OCI-LY3 (cell line): ENCODE results near the gene PIP4K2C.
"Not testable (repeated sequence)": the region's sequence is repeated elsewhere in the genome, so short reads cannot be mapped to it uniquely, and the experiment has no call there.

Source experiments
- H2AFZ ChIP-seq: fragments of 200-600, 300-600 bp; shearing (Covaris generic); 2 replicates; pipeline ENCODE4 v1.6.0; 2014; ENCODE audit warnings: antibody characterized with exemption, low read depth, low read length
- H3K27ac ChIP-seq: fragments of 200-600, 300-600 bp; sonication (generic); 2 replicates; pipeline ENCODE4 v1.5.1; 2014; ENCODE audit warnings: mild to moderate bottlenecking, low read length, moderate library complexity, mixed read lengths
- H3K27me3 ChIP-seq: fragments of 200-600, 300-600 bp; sonication (generic); 2 replicates; pipeline ENCODE4 v1.6.1; 2014; ENCODE audit warnings: low read depth, low read length, mixed read lengths
- H3K36me3 ChIP-seq: fragments of 200-600, 300-600 bp; sonication (generic); replicated peaks from 2 replicates; pipeline ENCODE3; 2014; ENCODE audit warnings: low read depth, low read length, mixed read lengths
- H3K4me1 ChIP-seq: fragments of 300-600, 200-600 bp; sonication (generic); 2 replicates; pipeline ENCODE4 v1.6.1; 2014; ENCODE audit warnings: low read length, mixed read lengths
- H3K4me2 ChIP-seq: fragments of 200-600, 300-600 bp; sonication (generic); 2 replicates; pipeline ENCODE4 v1.6.1; 2014; ENCODE audit warnings: low read length, mixed read lengths
- H3K4me3 ChIP-seq: fragments of 300-600, 200-600 bp; sonication (generic); 2 replicates; pipeline ENCODE4 v1.5.1; 2014; ENCODE audit warnings: antibody characterized with exemption, mild to moderate bottlenecking, low read length, moderate library complexity
- H3K79me2 ChIP-seq: fragments of 300-600, 200-600 bp; shearing (Covaris generic); 2 replicates; pipeline ENCODE4 v1.6.1; 2014; ENCODE audit warnings: mild to moderate bottlenecking, low read length, mixed read lengths
- H3K9ac ChIP-seq: fragments of 300-600, 200-600 bp; shearing (Covaris generic); 2 replicates; pipeline ENCODE4 v1.6.0; 2014; ENCODE audit warnings: mild to moderate bottlenecking, low read length, moderate library complexity
- H3K9me3 ChIP-seq: fragments of 200-600, 300-600 bp; shearing (Covaris generic); 2 replicates; pipeline ENCODE4 v1.6.1; 2014; ENCODE audit warnings: low read length, mixed read lengths; ENCODE audit not compliant: insufficient read depth
- H4K20me1 ChIP-seq: fragments of 200-600, 300-600 bp; sonication (generic); 2 replicates; pipeline ENCODE4 v1.6.1; 2016; ENCODE audit warnings: low read length, mixed read lengths; ENCODE audit not compliant: insufficient read depth
- CTCF ChIP-seq: fragments of 200-600, 300-600 bp; sonication (generic); IDR thresholded peaks from 2 replicates; pipeline ENCODE4 v1.5.1; 2014; ENCODE audit warnings: antibody characterized with exemption, low read length, low read depth
- EZH2phosphoT487 ChIP-seq: fragments of 200-600 bp; shearing (Covaris generic); IDR thresholded peaks from 2 replicates; pipeline ENCODE4 v1.6.1; 2018; ENCODE audit warnings: antibody characterized with exemption, mixed run types, low read depth

PIP4K2C gene

GRCh38 chr12:57632958-57633840 is 42.2 kb downstream of the PIP4K2C start, which contains the start of gene B4GALNT1:
B4GALNT1 (minus strand) TSS chr12:57633201; CDS start chr12:57632132, 1,069 bp downstream.
- Histone ChIP-seq H3K9me3 (no peaks in the 10 kb centered on the region), H4K20me1 (no peaks in the 10 kb centered on the region), H3K9ac (peak within 1 kb of the TSS; percentile 75), H3K27ac (no peak within 1 kb of the TSS), H3K4me2 (peak within 1 kb of the TSS; percentile 95), H3K79me2 (no peaks in the 10 kb centered on the region), H3K4me1 (peaks cover 8% of the 10 kb centered on the region; the same call in 1 of the 2 replicates), H3K4me3 (peak within 1 kb of the TSS; percentile 88), H2AFZ (peak within 1 kb of the TSS; percentile 96), H3K27me3 (no peaks in the 10 kb centered on the region), H3K36me3 (no peaks in the 10 kb centered on the region)
- TF ChIP-seq EZH2phosphoT487 (no peak), CTCF (peak; percentile 70)

GRCh38 chr12:57636731-57637130 is 45.7 kb downstream of the PIP4K2C start:
- not testable (repeated sequence) for H3K36me3 ChIP-seq, H3K4me3 ChIP-seq, H2AFZ ChIP-seq, H3K27ac ChIP-seq, H3K79me2 ChIP-seq, H3K4me1 ChIP-seq, H3K9ac ChIP-seq, H3K9me3 ChIP-seq, H4K20me1 ChIP-seq, H3K4me2 ChIP-seq, H3K27me3 ChIP-seq

- H4K20me1 ChIP-seq, result no peaks in the 10 kb centered on the region
- no peaks in the 10 kb centered on the region for H3K9me3 ChIP-seq
- H3K27me3 ChIP-seq, result no peaks in the 10 kb centered on the region
- H3K27ac ChIP-seq, result no peak overlapping the region
- peaks cover 5% of the 10 kb centered on the region; the same call in 1 of the 2 replicates for H3K4me1 ChIP-seq
- no peak overlapping the region for H3K4me3 ChIP-seq
- no peaks in the 10 kb centered on the region for H3K79me2 ChIP-seq
- no peak overlapping the region for H3K9ac ChIP-seq
- no peaks in the 10 kb centered on the region for H3K36me3 ChIP-seq
- TF ChIP-seq CTCF (peak; percentile 32; the same call in 1 of the 2 replicates), EZH2phosphoT487 (no peak)
- H2AFZ ChIP-seq, result no peak overlapping the region
- H3K4me2 ChIP-seq, result no peak overlapping the region
These were observed 46.4 kb downstream of the PIP4K2C start for GRCh38 chr12:57637364-57637763.

- Histone ChIP-seq H2AFZ (no peak overlapping the region), H4K20me1 (no peaks in the 10 kb centered on the region), H3K9ac (no peak overlapping the region), H3K4me3 (no peak overlapping the region), H3K9me3 (no peaks in the 10 kb centered on the region), H3K4me2 (no peak overlapping the region), H3K36me3 (no peaks in the 10 kb centered on the region), H3K4me1 (peaks cover 4% of the 10 kb centered on the region; the same call in 1 of the 2 replicates), H3K79me2 (no peaks in the 10 kb centered on the region), H3K27ac (no peak overlapping the region), H3K27me3 (no peaks in the 10 kb centered on the region)
- TF ChIP-seq EZH2phosphoT487 (no peak), CTCF (no peak)
These were observed 47.1 kb downstream of the PIP4K2C start for GRCh38 chr12:57638096-57638495.
